ENCODE results near the gene TRPC4.

DNA sequence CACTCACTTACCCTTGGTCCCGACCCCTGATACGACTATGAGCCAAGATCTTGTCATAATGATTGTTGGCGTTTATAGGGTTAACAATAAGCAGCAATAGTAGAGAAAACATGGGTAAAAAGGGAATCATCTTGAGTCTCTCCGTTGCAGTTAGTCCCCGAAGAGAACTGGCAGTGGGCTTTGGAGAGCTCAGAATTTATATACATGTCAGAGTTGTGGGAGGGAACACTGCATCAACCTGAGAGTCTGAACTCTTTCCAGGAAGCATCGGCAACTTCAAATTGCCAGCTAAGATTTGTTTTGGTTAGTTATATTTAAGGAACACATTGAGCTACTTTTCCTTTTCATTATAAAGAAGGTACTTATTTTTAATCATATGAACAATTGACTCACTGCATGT lies 271.0 kb downstream of the TRPC4 start, which contains the start of gene POSTN:
- TF ChIP-seq, protein P1, sequence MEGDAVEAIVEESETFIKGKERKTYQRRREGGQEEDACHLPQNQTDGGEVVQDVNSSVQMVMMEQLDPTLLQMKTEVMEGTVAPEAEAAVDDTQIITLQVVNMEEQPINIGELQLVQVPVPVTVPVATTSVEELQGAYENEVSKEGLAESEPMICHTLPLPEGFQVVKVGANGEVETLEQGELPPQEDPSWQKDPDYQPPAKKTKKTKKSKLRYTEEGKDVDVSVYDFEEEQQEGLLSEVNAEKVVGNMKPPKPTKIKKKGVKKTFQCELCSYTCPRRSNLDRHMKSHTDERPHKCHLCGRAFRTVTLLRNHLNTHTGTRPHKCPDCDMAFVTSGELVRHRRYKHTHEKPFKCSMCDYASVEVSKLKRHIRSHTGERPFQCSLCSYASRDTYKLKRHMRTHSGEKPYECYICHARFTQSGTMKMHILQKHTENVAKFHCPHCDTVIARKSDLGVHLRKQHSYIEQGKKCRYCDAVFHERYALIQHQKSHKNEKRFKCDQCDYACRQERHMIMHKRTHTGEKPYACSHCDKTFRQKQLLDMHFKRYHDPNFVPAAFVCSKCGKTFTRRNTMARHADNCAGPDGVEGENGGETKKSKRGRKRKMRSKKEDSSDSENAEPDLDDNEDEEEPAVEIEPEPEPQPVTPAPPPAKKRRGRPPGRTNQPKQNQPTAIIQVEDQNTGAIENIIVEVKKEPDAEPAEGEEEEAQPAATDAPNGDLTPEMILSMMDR (IDR thresholded peaks at IDR 0.05), result no peak
- TF ChIP-seq POLR2A (IDR thresholded peaks at IDR 0.05), result no peak
